K562 (cell line): ENCODE data around the gene DAO. TPM values are rescaled to one million over a fixed set of nuclear protein-coding genes. Genes with fewer than 3 reads are reported as not detected.

Experiments
- ATAC-seq: fragments of 200-7000 bp; cut with Tn5 transposase; 3 replicates; pipeline ENCODE4 v1.9.1; 2020; ENCODE audit warnings: moderate library complexity
- BruUV-seq: library from RNA; stranded (reverse); fragments of 400-500 nt; replicated peaks from 2 replicates; lab custom pipeline; 2021; lab: Mats Ljungman, UMichigan
- CTCF ChIA-PET: fragments of 300-600 bp; formaldehyde crosslinking; extraction: SDS; loops from one replicate; lab custom pipeline; 2021; ENCODE audit warnings: low intra/inter-chr PET ratio; lab: Yijun Ruan, JAX
- POLR2A ChIA-PET: fragments of 300-600, 350-650 bp; sonication (Branson Sonifier 250); formaldehyde crosslinking; extraction: SDS; loops from one replicate; lab custom pipeline; 2021; ENCODE audit warnings: antibody characterized with exemption, inconsistent platforms; lab: Yijun Ruan, JAX
- DNase-seq, 4 experiments: peaks; one replicate each; pipeline versions ENCODE4 v3.0.0 to v3.0.0-alpha.2; 2011 to 2018; ENCODE audit warnings: low spot score in 3 of 4, mixed read lengths in 3 of 4; ENCODE audit errors: extremely low read depth in 1 of 4
- FAIRE-seq: peaks from 2 replicates; lab custom pipeline; 2011; peaks lifted over from hg19 to GRCh38; lab: Jason Lieb, UNC
- H2AFZ ChIP-seq: 2 replicates; pipeline ENCODE4 v1.6.0; 2011; ENCODE audit warnings: low read depth, low read length, control low read depth, inconsistent platforms
- H3K27ac ChIP-seq: fragments of 200-600 bp; 3 replicates; pipeline ENCODE4 v1.8.0; 2011; ENCODE audit warnings: low read depth, mild to moderate bottlenecking, control low read depth, inconsistent platforms, low read length, moderate library complexity, mixed read lengths; ENCODE audit errors: extremely low read depth
- H3K27me3 ChIP-seq, 2 experiments: fragments of 300-600 bp in 1 of 2; 2 replicates in 1 of 2; 3 replicates in 1 of 2; pipeline versions ENCODE4 v1.6.0 to v1.8.0; 2011; ENCODE audit warnings: inconsistent platforms in 2 of 2, low read length in 2 of 2, mild to moderate bottlenecking in 1 of 2, mixed read lengths in 1 of 2, moderate library complexity in 1 of 2; ENCODE audit not compliant: control insufficient read depth in 2 of 2, insufficient read depth in 2 of 2
- H3K36me3 ChIP-seq: fragments of 300-600 bp; 3 replicates; pipeline ENCODE4 v1.8.0; 2011; ENCODE audit warnings: mild to moderate bottlenecking, low read length, inconsistent platforms; ENCODE audit not compliant: control insufficient read depth, insufficient read depth
- H3K4me1 ChIP-seq, 2 experiments: fragments of 200-600 bp in 1 of 2; replicated peaks in 1 of 2; 2 replicates in 1 of 2; 3 replicates in 1 of 2; pipeline versions ENCODE4 v1.5.1 to v1.8.0; 2011; ENCODE audit warnings: inconsistent platforms in 2 of 2, low read length in 2 of 2, mild to moderate bottlenecking in 1 of 2, mixed read lengths in 1 of 2, moderate library complexity in 1 of 2; ENCODE audit not compliant: control insufficient read depth in 2 of 2, insufficient read depth in 2 of 2
- H3K4me2 ChIP-seq: 2 replicates; pipeline ENCODE4 v1.6.1; 2011; ENCODE audit warnings: low read length, control low read depth, inconsistent platforms, mixed read lengths; ENCODE audit not compliant: insufficient read depth
- H3K4me3 ChIP-seq: fragments of 200-600 bp; sonication (generic), shearing (Covaris generic); 2 replicates; pipeline ENCODE4 v1.5.1; 2016; ENCODE audit warnings: control low read depth, inconsistent platforms
- H3K79me2 ChIP-seq: fragments of 200-600 bp; 3 replicates; pipeline ENCODE4 v1.8.0; 2011; ENCODE audit warnings: low read length, inconsistent platforms; ENCODE audit not compliant: control insufficient read depth, insufficient read depth
- H3K9ac ChIP-seq, 2 experiments: 2 replicates each; pipeline versions ENCODE4 v1.6.0 to v1.6.1; 2011; ENCODE audit warnings: low read depth in 2 of 2, low read length in 2 of 2, control low read depth in 1 of 2, inconsistent platforms in 1 of 2, mild to moderate bottlenecking in 1 of 2, mixed read lengths in 1 of 2; ENCODE audit not compliant: insufficient read depth in 1 of 2
- H3K9me1 ChIP-seq: one replicate; pipeline ENCODE4 v1.6.0; 2011; ENCODE audit warnings: inconsistent platforms, mild to moderate bottlenecking, low read length, moderate library complexity; ENCODE audit not compliant: control insufficient read depth, insufficient read depth
- H3K9me3 ChIP-seq: replicated peaks from 2 replicates; pipeline ENCODE4 v1.5.1; 2011; ENCODE audit warnings: low read depth, low read length, inconsistent platforms; ENCODE audit not compliant: control insufficient read depth, insufficient read depth
- H4K20me1 ChIP-seq: replicated peaks from 2 replicates; pipeline ENCODE4 v1.6.1; 2011; ENCODE audit warnings: low read length, inconsistent platforms, mixed read lengths; ENCODE audit not compliant: control insufficient read depth, insufficient read depth
- CSDE1 ChIP-seq, 2 experiments: fragments of 450-650 bp; IDR thresholded peaks; 2 replicates each; pipeline ENCODE4 v1.6.1; 2016; ENCODE audit warnings: mild to moderate bottlenecking in 1 of 2
- FOXK1 ChIP-seq: sonication (generic); formaldehyde crosslinking; IDR thresholded peaks from 2 replicates; pipeline ENCODE4 v1.8.0; 2022; ENCODE audit warnings: missing genetic modification reagents, mild to moderate bottlenecking, borderline replicate concordance
- HMG20B ChIP-seq: fragments of 250-450 bp; sonication (Bioruptor Pico); IDR thresholded peaks from 2 replicates; pipeline ENCODE4 v1.5.0; 2021; ENCODE audit warnings: mild to moderate bottlenecking
- HNRNPH1 ChIP-seq: fragments of 200-400 bp; formaldehyde crosslinking; optimal IDR thresholded peaks from 2 replicates; pipeline ENCODE3; 2017; ENCODE audit warnings: low read depth, mild to moderate bottlenecking, low read length, moderate library complexity
- MCM5 ChIP-seq: fragments of 450-650 bp; IDR thresholded peaks from 2 replicates; pipeline ENCODE4 v1.6.1; 2016; ENCODE audit warnings: low read depth
- MLX ChIP-seq, 2 experiments: fragments of 450-650 bp in 1 of 2; sonication (generic) in 1 of 2; formaldehyde crosslinking; conservative IDR thresholded peaks; 2 replicates each; pipeline versions ENCODE4 v1.4.0 to v1.8.1; 2020 to 2022; ENCODE audit warnings: mild to moderate bottlenecking in 1 of 2, missing genetic modification reagents in 1 of 2
- POLR2A ChIP-seq: fragments of 450-650 bp; conservative IDR thresholded peaks from 2 replicates; pipeline ENCODE4 v1.6.1; 2016
- RNF219 ChIP-seq: fragments of 250-450 bp; sonication (Bioruptor Pico); IDR thresholded peaks from 2 replicates; pipeline ENCODE4 v1.5.0; 2022; ENCODE audit warnings: mild to moderate bottlenecking
- THRB ChIP-seq: fragments of 450-650 bp; formaldehyde crosslinking; conservative IDR thresholded peaks from 2 replicates; pipeline ENCODE4 v1.4.0; 2022; ENCODE audit warnings: mild to moderate bottlenecking, missing genetic modification characterization
- ZBED1 ChIP-seq: IDR thresholded peaks from 2 replicates; pipeline ENCODE4 v1.6.1; 2014
- ZNF592 ChIP-seq: fragments of 450-650 bp; IDR thresholded peaks from 2 replicates; pipeline ENCODE4 v1.6.1; 2017; ENCODE audit warnings: antibody characterized with exemption, mild to moderate bottlenecking
- ZZZ3 ChIP-seq: fragments of 450-650 bp; IDR thresholded peaks from 2 replicates; pipeline ENCODE4 v1.6.1; 2016; ENCODE audit warnings: antibody characterized with exemption, mild to moderate bottlenecking, moderate library complexity
- WGBS: fragments of 100-300 bp; shearing (Covaris generic); methylation state at CpG from one replicate; pipeline ENCODE4 v1.1.6; 2016; ENCODE audit warnings: low coverage, mixed read lengths; ENCODE audit not compliant: insufficient coverage; ENCODE audit errors: missing lambda C conversion rate; 5-methylcytosine and 5-hydroxymethylcytosine counted together
- in situ Hi-C: fragments of 300-500 bp; cut with MboI; formaldehyde crosslinking; loops from 4 replicates; pipeline ENCODE4 v1.15.0; 2018; ENCODE audit warnings: inconsistent platforms, mixed read lengths
- intact Hi-C: fragments of 100-400 bp; cut with micrococcal nuclease; formaldehyde crosslinking; loops from 2 replicates; pipeline ENCODE4 v1.14.2; 2022
- polyA plus RNA-seq, 8 experiments: library from polyadenylated mRNA; depleted of rRNA in 4 of 8; stranded (reverse) in 5 of 8; unstranded in 3 of 8; fragments of >200 nt; fragmentation: Nextera tagmentation in 2 of 8; fragmentation: Illumina TruSeq in 1 of 8; extraction: Ambion mirVana in 2 of 8; extraction: Trizol in 1 of 8; gene quantifications; 2 replicates each; pipeline versions ENCODE4 v1.2.1 to v1.2.3, GENCODE V29; 2011 to 2014; ENCODE audit warnings: inconsistent platforms in 1 of 8, missing spikeins in 1 of 8
- total RNA-seq, 7 experiments: library from RNA; depleted of rRNA in 6 of 7; stranded (reverse); fragments of >200 nt in 6 of 7; fragmentation: Illumina TruSeq in 2 of 7; extraction: Trizol in 2 of 7; gene quantifications; 2 replicates each; pipeline versions ENCODE4 v1.2.1 to v1.2.3, GENCODE V29; 2011 to 2021; ENCODE audit warnings: low replicate concordance in 1 of 7
- TF ChIP-seq, protein P1 (sequence below): fragments of 450-650 bp; IDR thresholded peaks from 2 replicates; pipeline ENCODE4 v1.6.1; 2016; ENCODE audit warnings: missing biosample characterization, missing genetic modification characterization

Gene DAO
- total and polyA plus RNA-seq, 9 of the 15 experiments (the other 6 are each of a cell fraction or from before 2014, with no cell fraction given): not detected

DNA sequence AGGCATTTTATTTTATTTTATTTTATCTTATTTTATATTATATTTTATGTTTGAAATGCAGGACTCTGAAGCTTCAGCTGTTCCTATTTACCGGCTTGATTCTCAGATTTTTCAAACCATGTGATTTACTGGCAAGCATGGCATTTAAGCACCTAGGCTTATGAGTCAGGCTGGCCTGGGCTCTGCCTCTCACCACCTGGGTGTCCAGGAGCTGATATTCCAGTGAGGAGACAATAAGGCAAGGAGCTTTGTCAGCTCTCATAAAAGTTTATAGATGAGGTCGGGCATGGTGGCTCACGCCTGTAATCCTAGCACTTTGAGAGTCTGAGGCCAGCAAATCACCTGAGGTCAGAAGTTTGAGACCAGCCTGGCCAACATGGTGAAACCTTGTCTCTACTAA, 2.1 kb downstream of the DAO start:
- FAIRE-seq (no peak), DNase-seq (no peak), ATAC-seq (no peak)
- BruUV-seq: no TSS peak
- POLR2A ChIA-PET: no interaction called here
- Histone ChIP-seq H3K9me1 (no peaks in the 10 kb centered on the region), H4K20me1 (no peaks in the 10 kb centered on the region; the same call in 1 of the 2 replicates), H3K4me1 (no peaks in the 10 kb centered on the region; a peak in 1 of 5 replicates), H3K79me2 (no peaks in the 10 kb centered on the region), H3K36me3 (no peaks in the 10 kb centered on the region), H3K27ac (no peak overlapping the region), H3K4me3 (no peak overlapping the region), H3K27me3 (peaks cover 21 to 53% of the 10 kb centered on the region in 2 experiments), H3K9ac (no peak overlapping the region), H3K4me2 (no peak overlapping the region), H2AFZ (no peak overlapping the region), H3K9me3 (no peaks in the 10 kb centered on the region)
- intact Hi-C loops: no loop called here
- 0% methylated on average over 3 of the region's 3 CpGs for WGBS
- in situ Hi-C loops: no loop called here
- CTCF ChIA-PET: no interaction called here
- TF ChIP-seq ZZZ3: no peak
- no peak for TF ChIP-seq HMG20B (CRISPR knock-in tag)
- TF ChIP-seq ZBED1: no peak
- TF ChIP-seq ZNF592: no peak
- no peak for TF ChIP-seq FOXK1 (CRISPR knock-in tag)
- no peak for TF ChIP-seq POLR2A
- TF ChIP-seq THRB: no peak
- no peak for TF ChIP-seq HNRNPH1
- TF ChIP-seq CSDE1 (IDR thresholded peaks at IDR 0.05): no peak
- TF ChIP-seq, protein P1, sequence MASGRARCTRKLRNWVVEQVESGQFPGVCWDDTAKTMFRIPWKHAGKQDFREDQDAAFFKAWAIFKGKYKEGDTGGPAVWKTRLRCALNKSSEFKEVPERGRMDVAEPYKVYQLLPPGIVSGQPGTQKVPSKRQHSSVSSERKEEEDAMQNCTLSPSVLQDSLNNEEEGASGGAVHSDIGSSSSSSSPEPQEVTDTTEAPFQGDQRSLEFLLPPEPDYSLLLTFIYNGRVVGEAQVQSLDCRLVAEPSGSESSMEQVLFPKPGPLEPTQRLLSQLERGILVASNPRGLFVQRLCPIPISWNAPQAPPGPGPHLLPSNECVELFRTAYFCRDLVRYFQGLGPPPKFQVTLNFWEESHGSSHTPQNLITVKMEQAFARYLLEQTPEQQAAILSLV (tag): no peak
- no peak for TF ChIP-seq RNF219 (CRISPR knock-in tag)
- TF ChIP-seq MLX (CRISPR knock-in tag; conservative IDR thresholded peaks at IDR 0.05): no peak
- no peak for TF ChIP-seq MCM5
